ENCODE data around the gene ARHGAP23.
"Not testable (repeated sequence)": the region's sequence is repeated elsewhere in the genome, so short reads cannot be mapped to it uniquely, and the experiment has no call there.

The ARHGAP23 gene

GRCh38 chr17:38474666-38475065, 46.4 kb downstream of the ARHGAP23 start:
- not testable (repeated sequence) for H3K27ac ChIP-seq (ENCODE audit: poor library complexity, severe bottlenecking); H3K4me3 ChIP-seq (ENCODE audit: severe bottlenecking); ATAC-seq (ENCODE audit: low read depth); H3K4me1 ChIP-seq (ENCODE audit: insufficient read depth, poor library complexity, severe bottlenecking); H3K27me3 ChIP-seq (ENCODE audit: insufficient read depth, poor library complexity, severe bottlenecking); H3K9me3 ChIP-seq (ENCODE audit: severe bottlenecking); DNase-seq (ENCODE audit: low spot score)
- H3K36me3 ChIP-seq (ENCODE audit: low read depth), result peaks cover 60% of the 10 kb centered on the region
- peak; percentile 22 for TF ChIP-seq CTCF (IDR thresholded peaks at IDR 0.05; ENCODE audit: poor library complexity, severe bottlenecking)

- Histone ChIP-seq H3K27ac (ENCODE audit: poor library complexity, severe bottlenecking) (no peak overlapping the region), H3K27me3 (ENCODE audit: insufficient read depth, poor library complexity, severe bottlenecking) (no peaks in the 10 kb centered on the region), H3K4me1 (ENCODE audit: insufficient read depth, poor library complexity, severe bottlenecking) (peaks cover 5% of the 10 kb centered on the region), H3K4me3 (ENCODE audit: severe bottlenecking) (no peak overlapping the region), H3K36me3 (ENCODE audit: low read depth) (peaks cover 52% of the 10 kb centered on the region), H3K9me3 (ENCODE audit: severe bottlenecking) (no peaks in the 10 kb centered on the region)
- DNase-seq (ENCODE audit: low spot score) (no peak), ATAC-seq (ENCODE audit: low read depth) (no peak)
- TF ChIP-seq CTCF (IDR thresholded peaks at IDR 0.05; ENCODE audit: poor library complexity, severe bottlenecking), result no peak
These were observed 48.3 kb downstream of the ARHGAP23 start for GRCh38 chr17:38476549-38476948.

GRCh38 chr17:38477417-38477816, 49.2 kb downstream of the ARHGAP23 start:
- H3K9me3 ChIP-seq (ENCODE audit: severe bottlenecking); H3K4me1 ChIP-seq (ENCODE audit: insufficient read depth, poor library complexity, severe bottlenecking); DNase-seq (ENCODE audit: low spot score); H3K27me3 ChIP-seq (ENCODE audit: insufficient read depth, poor library complexity, severe bottlenecking); H3K4me3 ChIP-seq (ENCODE audit: severe bottlenecking); ATAC-seq (ENCODE audit: low read depth); H3K27ac ChIP-seq (ENCODE audit: poor library complexity, severe bottlenecking): not testable (repeated sequence)
- peaks cover 56% of the 10 kb centered on the region for H3K36me3 ChIP-seq (ENCODE audit: low read depth)

- not testable (repeated sequence) for H3K27ac ChIP-seq (ENCODE audit: poor library complexity, severe bottlenecking); H3K4me1 ChIP-seq (ENCODE audit: insufficient read depth, poor library complexity, severe bottlenecking); ATAC-seq (ENCODE audit: low read depth); H3K4me3 ChIP-seq (ENCODE audit: severe bottlenecking); DNase-seq (ENCODE audit: low spot score); H3K27me3 ChIP-seq (ENCODE audit: insufficient read depth, poor library complexity, severe bottlenecking); H3K9me3 ChIP-seq (ENCODE audit: severe bottlenecking)
- H3K36me3 ChIP-seq (ENCODE audit: low read depth), result peaks cover 59% of the 10 kb centered on the region
These were observed 49.7 kb downstream of the ARHGAP23 start for GRCh38 chr17:38477951-38478350.

GRCh38 chr17:38478667-38479066, 50.4 kb downstream of the ARHGAP23 start:
- not testable (repeated sequence) for H3K4me3 ChIP-seq (ENCODE audit: severe bottlenecking); H3K27me3 ChIP-seq (ENCODE audit: insufficient read depth, poor library complexity, severe bottlenecking); DNase-seq (ENCODE audit: low spot score); H3K9me3 ChIP-seq (ENCODE audit: severe bottlenecking); ATAC-seq (ENCODE audit: low read depth); H3K27ac ChIP-seq (ENCODE audit: poor library complexity, severe bottlenecking); H3K4me1 ChIP-seq (ENCODE audit: insufficient read depth, poor library complexity, severe bottlenecking)
- H3K36me3 ChIP-seq (ENCODE audit: low read depth), result peaks cover 62% of the 10 kb centered on the region

- not testable (repeated sequence) for H3K9me3 ChIP-seq (ENCODE audit: severe bottlenecking); ATAC-seq (ENCODE audit: low read depth); H3K4me3 ChIP-seq (ENCODE audit: severe bottlenecking); DNase-seq (ENCODE audit: low spot score); H3K4me1 ChIP-seq (ENCODE audit: insufficient read depth, poor library complexity, severe bottlenecking); H3K27me3 ChIP-seq (ENCODE audit: insufficient read depth, poor library complexity, severe bottlenecking)
- Histone ChIP-seq H3K36me3 (ENCODE audit: low read depth) (peaks cover 52% of the 10 kb centered on the region), H3K27ac (ENCODE audit: poor library complexity, severe bottlenecking) (peak overlapping the region; percentile 11)
These were observed 53.9 kb downstream of the ARHGAP23 start for GRCh38 chr17:38482039-38482699.

- Histone ChIP-seq H3K36me3 (ENCODE audit: low read depth) (peaks cover 57% of the 10 kb centered on the region), H3K27ac (ENCODE audit: poor library complexity, severe bottlenecking) (peak overlapping the region; percentile 11)
- not testable (repeated sequence) for H3K9me3 ChIP-seq (ENCODE audit: severe bottlenecking); H3K4me3 ChIP-seq (ENCODE audit: severe bottlenecking); H3K4me1 ChIP-seq (ENCODE audit: insufficient read depth, poor library complexity, severe bottlenecking); DNase-seq (ENCODE audit: low spot score); H3K27me3 ChIP-seq (ENCODE audit: insufficient read depth, poor library complexity, severe bottlenecking)
- ATAC-seq (ENCODE audit: low read depth), result peak; percentile 53; the same call in 2 of the 3 replicates
These were observed 54.4 kb downstream of the ARHGAP23 start for GRCh38 chr17:38482700-38483043.
